GM21390 (cell line): ENCODE results near the gene GHDC.

ENCODE experiments used
- ATAC-seq: cut with Tn5 transposase; IDR thresholded peaks from one replicate; pipeline ENCODE4 v1.9.1; 2021; ENCODE audit not compliant: unreplicated experiment

GHDC gene

GRCh38 chr17:42183741-42184711, 10.3 kb downstream of the GHDC start:
- ATAC-seq: peak; percentile 54

GRCh38 chr17:42182927-42183734, 11.2 kb downstream of the GHDC start:
- no peak for ATAC-seq

GRCh38 chr17:42181851-42182207, 12.5 kb downstream of the GHDC start:
- ATAC-seq: no peak

GRCh38 chr17:42180922-42181850, 13.1 kb downstream of the GHDC start, which contains the start of gene KCNH4:
KCNH4 (minus strand) TSS chr17:42181142; CDS start chr17:42180945, 197 bp downstream.
- no peak for ATAC-seq

- no peak for ATAC-seq
Observed at GRCh38 chr17:42180411-42180921, 13.8 kb downstream of the GHDC start.

GRCh38 chr17:42179911-42180410, 14.3 kb downstream of the GHDC start:
- no peak for ATAC-seq

GRCh38 chr17:42179335-42179734, 15.0 kb downstream of the GHDC start:
- no peak for ATAC-seq

GRCh38 chr17:42178817-42179216, 15.5 kb downstream of the GHDC start:
- no peak for ATAC-seq

GRCh38 chr17:42177684-42178083, 16.6 kb downstream of the GHDC start:
- ATAC-seq: no peak

GRCh38 chr17:42174126-42174783, 20.0 kb downstream of the GHDC start:
- no peak for ATAC-seq

GRCh38 chr17:42171831-42172230, 22.5 kb downstream of the GHDC start:
- ATAC-seq: no peak

GRCh38 chr17:42169351-42169750, 24.9 kb downstream of the GHDC start:
- ATAC-seq: no peak

GRCh38 chr17:42167807-42168206, 26.5 kb downstream of the GHDC start:
- no peak for ATAC-seq

GRCh38 chr17:42166196-42166763, 28.0 kb downstream of the GHDC start:
- no peak for ATAC-seq

- ATAC-seq: no peak
Observed at GRCh38 chr17:42165751-42166150, 28.5 kb downstream of the GHDC start.

- ATAC-seq: no peak
Observed at GRCh38 chr17:42163696-42164407, 30.4 kb downstream of the GHDC start.

- no peak for ATAC-seq
Observed at GRCh38 chr17:42163113-42163512, 31.2 kb downstream of the GHDC start.

- no peak for ATAC-seq
Observed at GRCh38 chr17:42160531-42160910, 33.8 kb downstream of the GHDC start.
